Stimulated activated naive CD8-positive, alpha-beta T cell treated with anti-CD3 and anti-CD28 coated beads, Interleukin-15, amount 100 ng/mL, for 72 hours (primary cell): ENCODE results near the gene CELF2.
A peak's percentile ranks its signal among the peaks of the same experiment; 100 is the strongest.

ENCODE experiments used
- ATAC-seq: fragments of 150-1000 bp; cut with Tn5 transposase; 2 replicates; pipeline ENCODE4 v1.10.0; 2021; ENCODE audit warnings: mild to moderate bottlenecking, moderate library complexity
- DNase-seq, 2 donors: peaks; one replicate each; pipeline ENCODE4 v3.0.0; 2021 to 2022
- H3K27ac Mint-ChIP-seq, 2 donors: one replicate each; pipeline ENCODE4 v1.8.0; 2022; ENCODE audit warnings: mild to moderate bottlenecking in 2 of 2, mixed read lengths in 2 of 2, moderate library complexity in 2 of 2
- H3K27me3 Mint-ChIP-seq: one replicate; pipeline ENCODE4 v1.8.0; 2022; ENCODE audit warnings: mixed read lengths
- H3K4me1 Mint-ChIP-seq: one replicate; pipeline ENCODE4 v1.8.0; 2022; ENCODE audit warnings: mild to moderate bottlenecking, mixed read lengths
- H3K4me3 Mint-ChIP-seq, 2 donors: one replicate each; pipeline ENCODE4 v1.8.0; 2022; ENCODE audit warnings: mild to moderate bottlenecking in 2 of 2, mixed read lengths in 2 of 2, moderate library complexity in 1 of 2
- H3K9me3 Mint-ChIP-seq, 2 donors: one replicate each; pipeline ENCODE4 v1.8.0; 2022; ENCODE audit warnings: mixed read lengths in 2 of 2

Gene CELF2

GRCh38 chr10:11012421-11013295 is 5.0 kb upstream of the CELF2 start:
- peak overlapping the region in 1 of 2 donors; percentile 12 for H3K27ac Mint-ChIP-seq
- ATAC-seq (no peak), DNase-seq (no peak)
- peaks cover 86% of the 10 kb centered on the region for H3K27me3 Mint-ChIP-seq
- peaks cover 17% of the 10 kb centered on the region for H3K4me1 Mint-ChIP-seq
- H3K9me3 Mint-ChIP-seq, result no peaks in the 10 kb centered on the region
- no peak overlapping the region for H3K4me3 Mint-ChIP-seq

- DNase-seq (no peak), ATAC-seq (no peak)
- Mint-ChIP-seq H3K9me3 (no peaks in the 10 kb centered on the region), H3K4me3 (no peak overlapping the region), H3K27me3 (peaks cover 81% of the 10 kb centered on the region), H3K4me1 (peaks cover 17% of the 10 kb centered on the region), H3K27ac (no peak overlapping the region)
These were observed 3.8 kb upstream of the CELF2 start for GRCh38 chr10:11013836-11014235.

- Mint-ChIP-seq H3K4me3 (no peak overlapping the region), H3K4me1 (peaks cover 12% of the 10 kb centered on the region), H3K9me3 (no peaks in the 10 kb centered on the region), H3K27me3 (peaks cover 83% of the 10 kb centered on the region), H3K27ac (no peak overlapping the region)
- DNase-seq (no peak), ATAC-seq (no peak)
These were observed 2.8 kb upstream of the CELF2 start for GRCh38 chr10:11014671-11015445.

- H3K9me3 Mint-ChIP-seq, result no peaks in the 10 kb centered on the region
- H3K27me3 Mint-ChIP-seq, result peaks cover 84% of the 10 kb centered on the region
These were observed 2.2 kb upstream of the CELF2 start for GRCh38 chr10:11015446-11015934.

GRCh38 chr10:11017000-11017569 is 587 bp upstream of the CELF2 start:
- peaks cover 82% of the 10 kb centered on the region for H3K27me3 Mint-ChIP-seq
- no peak overlapping the region for H3K27ac Mint-ChIP-seq
- no peaks in the 10 kb centered on the region for H3K9me3 Mint-ChIP-seq
- ATAC-seq (no peak), DNase-seq (no peak)
- peaks cover 7% of the 10 kb centered on the region for H3K4me1 Mint-ChIP-seq
- peak overlapping the region; percentile 75 to 77 for H3K4me3 Mint-ChIP-seq

More at GRCh38 chr10:11015446-11015934, 2.2 kb upstream of the CELF2 start:
- ATAC-seq (no peak), DNase-seq (no peak)
- Mint-ChIP-seq H3K4me1 (peaks cover 7% of the 10 kb centered on the region), H3K27ac (no peak overlapping the region), H3K4me3 (no peak overlapping the region)

GRCh38 chr10:11018432-11018841 is 765 bp downstream of the CELF2 start:
- H3K27ac Mint-ChIP-seq, result no peak overlapping the region
- H3K9me3 Mint-ChIP-seq, result no peaks in the 10 kb centered on the region
- DNase-seq (no peak), ATAC-seq (peak; percentile 62)
- H3K27me3 Mint-ChIP-seq, result peaks cover 79% of the 10 kb centered on the region
- peaks cover 7% of the 10 kb centered on the region for H3K4me1 Mint-ChIP-seq
- peak overlapping the region; percentile 74 to 75 for H3K4me3 Mint-ChIP-seq

GRCh38 chr10:11018855-11019631 is 1.4 kb downstream of the CELF2 start:
- ATAC-seq (no peak), DNase-seq (no peak)
- H3K4me1 Mint-ChIP-seq, result peaks cover 7% of the 10 kb centered on the region

GRCh38 chr10:11019724-11020547 is 2.3 kb downstream of the CELF2 start:
- H3K9me3 Mint-ChIP-seq, result no peaks in the 10 kb centered on the region
- peaks cover 64% of the 10 kb centered on the region for H3K27me3 Mint-ChIP-seq
- ATAC-seq (no peak), DNase-seq (no peak)
- H3K4me1 Mint-ChIP-seq, result peaks cover 7% of the 10 kb centered on the region
- H3K4me3 Mint-ChIP-seq, result no peak overlapping the region
- no peak overlapping the region for H3K27ac Mint-ChIP-seq

More at GRCh38 chr10:11018855-11019631, 1.4 kb downstream of the CELF2 start:
- H3K27me3 Mint-ChIP-seq, result peaks cover 73% of the 10 kb centered on the region
- peak overlapping the region; percentile 74 to 75 for H3K4me3 Mint-ChIP-seq
- H3K9me3 Mint-ChIP-seq, result no peaks in the 10 kb centered on the region
- H3K27ac Mint-ChIP-seq, result no peak overlapping the region

GRCh38 chr10:11020548-11020942 is 2.9 kb downstream of the CELF2 start:
- ATAC-seq, result no peak
- no peak for DNase-seq
- no peaks in the 10 kb centered on the region for H3K9me3 Mint-ChIP-seq
- H3K27me3 Mint-ChIP-seq, result peaks cover 58% of the 10 kb centered on the region
- peaks cover 7% of the 10 kb centered on the region for H3K4me1 Mint-ChIP-seq
- H3K4me3 Mint-ChIP-seq, result no peak overlapping the region
- no peak overlapping the region for H3K27ac Mint-ChIP-seq

GRCh38 chr10:11022213-11022612 is 4.5 kb downstream of the CELF2 start:
- no peak overlapping the region for H3K4me3 Mint-ChIP-seq
- no peaks in the 10 kb centered on the region for H3K9me3 Mint-ChIP-seq
- DNase-seq (no peak), ATAC-seq (no peak)
- no peak overlapping the region for H3K27ac Mint-ChIP-seq
- peaks cover 7% of the 10 kb centered on the region for H3K4me1 Mint-ChIP-seq
- peaks cover 45% of the 10 kb centered on the region for H3K27me3 Mint-ChIP-seq

- ATAC-seq (no peak), DNase-seq (no peak)
- Mint-ChIP-seq H3K9me3 (no peaks in the 10 kb centered on the region), H3K4me1 (peaks cover 7% of the 10 kb centered on the region), H3K27ac (no peak overlapping the region), H3K27me3 (peaks cover 40% of the 10 kb centered on the region), H3K4me3 (no peak overlapping the region)
These were observed 5.6 kb downstream of the CELF2 start for GRCh38 chr10:11023009-11023953.

- no peak for ATAC-seq
- Mint-ChIP-seq H3K27ac (no peak overlapping the region), H3K9me3 (no peaks in the 10 kb centered on the region), H3K4me3 (no peak overlapping the region), H3K4me1 (no peaks in the 10 kb centered on the region), H3K27me3 (peaks cover 27% of the 10 kb centered on the region)
- no peak for DNase-seq
These were observed 6.9 kb downstream of the CELF2 start for GRCh38 chr10:11024596-11024995.

GRCh38 chr10:11025978-11026377 is 8.3 kb downstream of the CELF2 start:
- H3K27me3 Mint-ChIP-seq, result peaks cover 28% of the 10 kb centered on the region
- H3K27ac Mint-ChIP-seq, result no peak overlapping the region
- DNase-seq (no peak), ATAC-seq (no peak)
- no peaks in the 10 kb centered on the region for H3K4me1 Mint-ChIP-seq
- no peak overlapping the region for H3K4me3 Mint-ChIP-seq
- H3K9me3 Mint-ChIP-seq, result no peaks in the 10 kb centered on the region
